HG02763 (cell line): Measurements from ENCODE around the gene LONP2.
"Not testable (repeated sequence)": the region's sequence is repeated elsewhere in the genome, so short reads cannot be mapped to it uniquely, and the experiment has no call there.

Experiments used
- ATAC-seq: cut with Tn5 transposase; IDR thresholded peaks from one replicate; pipeline ENCODE4 v1.9.1; 2021; ENCODE audit warnings: mild to moderate bottlenecking, moderate library complexity; ENCODE audit not compliant: unreplicated experiment

The LONP2 gene

DNA sequence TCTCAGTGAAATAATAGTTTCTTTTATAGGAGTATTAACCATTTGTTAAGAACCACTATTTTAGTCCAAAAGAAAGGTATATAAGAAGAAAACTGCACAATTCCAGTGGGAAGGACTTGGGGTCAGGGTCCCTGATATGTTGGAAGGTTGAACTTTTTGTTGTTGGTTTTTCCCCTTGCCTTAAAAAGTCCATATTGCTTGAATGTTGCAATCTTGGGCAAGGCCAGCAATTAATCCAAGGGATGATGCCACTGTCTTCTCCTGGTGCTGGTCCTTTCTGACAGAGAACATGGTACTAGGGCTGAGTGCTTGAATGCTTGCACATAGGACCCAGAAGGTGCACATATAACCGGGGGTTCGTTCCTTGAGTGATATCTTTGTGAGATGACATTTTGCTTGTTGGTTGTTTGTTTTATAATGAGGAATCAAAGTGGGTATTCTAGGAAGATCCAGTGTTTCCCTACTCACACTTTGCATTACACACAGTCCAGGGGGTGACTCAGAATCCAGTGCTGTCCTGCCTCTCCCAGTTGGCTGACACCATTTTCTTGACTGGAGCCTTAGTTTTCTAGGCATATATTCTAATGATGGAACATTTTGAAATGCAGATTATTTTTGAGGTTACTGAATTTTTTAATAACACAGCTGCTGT is 86.2 kb downstream of the LONP2 start:
- ATAC-seq: no peak

DNA sequence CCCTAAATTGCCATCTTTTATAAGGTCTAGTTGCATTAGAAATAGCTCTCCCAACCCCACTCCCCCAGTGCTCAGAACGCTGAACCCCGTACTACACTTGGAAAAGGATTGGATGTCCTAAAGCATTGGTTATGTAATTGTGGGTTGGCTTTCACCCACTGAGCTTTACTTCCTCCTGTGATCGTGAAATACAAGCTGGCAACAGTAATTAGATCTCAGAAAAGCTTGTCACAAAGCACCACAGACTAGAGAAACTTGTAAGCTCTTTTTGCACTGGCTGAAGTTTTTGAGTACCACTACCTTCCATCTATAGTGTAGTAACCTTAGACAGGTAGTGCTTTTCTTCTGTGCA is 86.7 kb downstream of the LONP2 start:
- no peak for ATAC-seq

DNA sequence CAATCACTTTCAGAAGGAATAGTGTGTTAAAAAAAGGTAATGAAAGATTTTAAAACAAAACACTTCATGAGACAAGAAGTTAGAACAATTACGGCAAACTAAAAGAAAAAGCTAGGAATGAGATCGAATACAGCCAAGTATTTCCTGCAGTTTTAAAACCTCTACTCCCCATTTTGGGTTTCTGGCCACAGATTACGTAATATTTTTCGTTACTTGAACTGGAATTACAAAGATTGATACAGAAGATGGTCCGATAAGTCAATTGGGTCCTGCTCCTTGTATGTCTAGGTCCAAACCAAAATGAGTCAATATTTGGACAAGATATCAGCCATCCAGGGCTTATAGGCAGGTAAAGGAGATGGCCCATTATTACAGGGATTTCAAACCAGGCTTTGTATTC is 88.9 kb downstream of the LONP2 start:
- ATAC-seq: no peak

DNA sequence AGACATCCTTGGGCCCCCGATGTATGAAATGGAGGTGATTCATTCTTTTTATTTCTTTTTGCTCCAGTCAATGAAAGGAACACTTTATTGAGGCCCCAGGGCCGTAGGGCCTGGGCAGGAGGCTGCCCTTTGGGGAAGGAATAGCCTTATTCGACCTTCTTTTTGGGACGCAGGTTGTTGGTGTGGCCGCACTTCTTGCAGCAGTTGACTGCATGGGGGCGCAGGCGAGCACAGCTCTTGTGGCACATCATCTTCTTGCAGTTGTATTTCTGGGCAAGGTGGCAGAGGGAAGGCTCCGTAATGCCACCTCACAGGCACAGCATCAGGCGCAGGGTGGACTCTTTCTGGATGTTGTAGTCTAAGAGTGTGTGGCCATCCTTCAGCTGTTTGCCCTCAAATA is 90.2 kb downstream of the LONP2 start:
- no peak for ATAC-seq

DNA sequence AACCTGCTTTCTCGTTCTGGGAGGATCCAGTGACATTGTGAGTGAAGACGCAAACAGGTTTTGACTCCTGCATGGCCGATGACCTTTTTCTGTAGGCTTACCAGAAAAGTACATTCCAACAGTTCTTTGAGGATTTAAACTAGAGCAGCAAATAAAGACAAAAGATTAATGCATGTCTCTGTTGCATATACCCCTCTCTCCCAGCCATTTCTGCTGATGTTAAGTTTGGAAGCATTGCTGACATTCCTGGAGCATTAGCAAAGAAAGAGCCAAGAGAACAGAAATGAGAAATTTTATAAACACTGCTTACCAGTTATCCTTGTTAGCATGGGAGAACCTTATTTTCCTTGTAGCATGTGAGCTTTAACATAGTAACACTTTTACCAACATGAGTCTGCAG is 91.9 kb downstream of the LONP2 start:
- ATAC-seq: no peak

DNA sequence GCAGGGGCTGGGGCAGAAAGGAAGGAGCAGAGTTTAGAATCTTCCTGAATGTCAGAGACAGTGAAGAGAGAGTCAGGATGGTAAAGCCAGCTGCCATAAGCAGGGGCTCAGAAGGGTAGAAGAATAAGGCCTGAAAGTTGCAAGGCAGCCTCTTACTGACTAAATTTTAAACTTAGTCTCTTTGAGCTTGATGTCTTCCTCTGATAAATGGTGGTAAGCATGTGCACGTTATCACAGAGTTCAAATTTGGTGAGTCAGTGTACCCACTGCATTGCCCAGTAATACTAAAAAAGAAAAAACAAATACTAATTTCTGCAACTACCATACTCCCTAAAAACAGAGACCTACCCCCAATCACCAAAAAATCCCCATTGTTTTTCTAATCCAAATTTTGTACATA is 96.0 kb downstream of the LONP2 start:
- no peak for ATAC-seq

DNA sequence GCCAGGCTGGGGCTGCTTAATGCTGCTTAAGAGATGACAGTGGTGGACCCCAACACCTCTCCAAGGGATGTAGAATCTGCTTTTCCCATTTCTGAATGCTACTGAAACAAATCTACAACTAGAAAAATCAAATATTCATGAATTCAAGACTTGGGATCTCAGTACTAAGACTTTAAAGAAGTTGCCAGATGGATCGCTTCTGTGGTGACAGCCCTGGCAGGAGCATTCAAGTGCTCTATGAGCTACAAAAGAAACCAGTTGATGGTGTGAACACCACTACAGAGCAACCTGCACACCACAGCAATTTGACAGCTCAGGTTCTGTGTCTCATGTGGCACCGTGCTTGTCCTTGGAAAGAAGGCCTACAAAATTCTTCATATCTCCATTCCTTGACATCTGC is 98.5 kb downstream of the LONP2 start:
- ATAC-seq: no peak

DNA sequence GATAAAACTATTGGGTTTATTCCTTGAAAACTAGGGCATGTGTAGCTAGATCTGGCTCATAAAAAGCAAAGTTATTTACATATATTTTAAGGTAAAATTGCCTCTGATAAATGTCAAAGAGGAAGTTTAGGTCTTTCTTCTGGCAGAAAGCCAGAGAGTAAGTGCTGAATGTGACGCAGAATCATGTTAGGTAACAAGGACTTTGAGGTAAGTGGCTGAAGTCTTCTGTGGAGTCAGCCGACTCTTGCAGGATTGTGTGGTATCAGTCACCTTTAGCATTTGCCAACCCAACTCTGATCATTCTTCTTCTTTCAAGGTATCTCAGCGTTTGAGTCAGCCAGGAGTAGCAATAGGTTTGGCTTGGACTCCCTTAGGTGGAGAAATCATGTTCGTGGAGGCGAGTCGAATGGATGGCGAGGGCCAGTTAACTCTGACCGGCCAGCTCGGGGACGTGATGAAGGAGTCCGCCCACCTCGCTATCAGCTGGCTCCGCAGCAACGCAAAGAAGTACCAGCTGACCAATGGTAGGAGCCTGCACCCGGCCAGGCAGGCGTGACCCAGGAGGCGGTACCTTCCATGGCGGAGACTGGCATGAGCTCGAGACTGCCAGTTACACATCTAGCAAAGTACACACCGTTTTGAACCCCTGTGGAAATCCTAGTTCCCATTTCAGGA is 103.2 kb downstream of the LONP2 start:
- no peak for ATAC-seq

DNA sequence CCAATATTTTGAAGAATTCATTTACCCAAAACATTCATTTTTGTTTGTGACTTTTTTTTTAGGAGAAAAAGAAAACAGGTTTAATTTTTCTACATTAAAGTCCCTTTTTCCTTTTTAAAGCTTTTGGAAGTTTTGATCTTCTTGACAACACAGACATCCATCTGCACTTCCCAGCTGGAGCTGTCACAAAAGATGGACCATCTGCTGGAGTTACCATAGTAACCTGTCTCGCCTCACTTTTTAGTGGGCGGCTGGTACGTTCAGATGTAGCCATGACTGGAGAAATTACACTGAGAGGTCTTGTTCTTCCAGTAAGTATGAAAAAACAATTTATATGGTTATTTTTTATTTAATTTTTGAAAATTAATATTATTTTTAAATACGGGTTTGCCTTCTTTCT is 103.9 kb downstream of the LONP2 start:
- ATAC-seq: no peak

DNA sequence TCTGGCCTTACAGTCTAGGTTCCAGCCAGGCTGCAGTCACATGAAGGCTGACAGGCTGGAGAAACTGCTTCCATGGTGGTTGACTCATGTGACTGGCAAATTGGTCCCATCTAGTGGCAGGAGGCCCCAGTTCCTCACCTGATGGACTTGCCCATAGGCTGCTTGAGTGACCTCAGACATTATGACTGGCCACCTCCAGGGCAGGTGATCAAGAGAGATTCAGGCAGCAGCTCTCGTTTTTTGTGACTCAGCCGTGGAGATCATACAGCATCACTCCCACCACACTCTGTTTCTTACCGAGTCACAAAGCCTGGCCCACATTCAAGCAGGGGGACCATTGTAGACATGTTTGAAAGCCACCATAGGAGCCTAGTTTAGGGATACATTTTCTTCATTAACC is 106.6 kb downstream of the LONP2 start:
- ATAC-seq: no peak

DNA sequence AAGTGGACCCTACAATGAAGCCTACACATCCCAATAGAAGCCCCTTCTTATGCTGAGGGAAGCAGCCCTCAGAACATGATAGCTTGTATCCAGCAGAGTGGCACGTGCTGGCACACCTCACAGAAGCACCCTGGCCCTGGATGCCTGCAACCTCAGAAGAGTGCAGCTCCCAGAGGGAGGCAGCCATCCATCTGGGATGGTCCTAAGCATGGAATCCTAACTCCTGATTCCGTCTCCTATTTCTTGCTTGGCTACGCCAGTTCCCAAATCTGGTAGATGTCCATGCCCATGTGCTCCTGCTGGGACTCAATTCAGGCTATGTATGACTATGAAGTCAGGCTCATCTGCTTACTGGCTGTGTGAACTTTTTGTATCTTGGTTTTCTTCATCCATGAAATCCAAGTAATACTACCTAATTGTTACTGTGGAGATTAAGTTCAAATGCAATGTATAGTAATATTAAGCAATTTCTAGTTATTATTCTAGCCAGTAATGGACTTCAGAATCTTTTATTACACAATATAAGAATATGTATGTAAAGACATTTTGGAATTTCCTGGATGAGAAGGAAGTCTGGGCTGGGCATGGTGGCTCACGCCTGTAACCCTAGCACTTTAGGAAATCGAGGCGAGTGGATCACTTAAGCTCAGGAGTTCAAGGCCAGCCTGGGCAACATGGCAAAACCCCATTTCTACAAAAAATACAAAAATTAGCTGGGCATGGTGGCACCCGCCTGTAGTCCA is 108.7 kb downstream of the LONP2 start:
- no peak for ATAC-seq

DNA sequence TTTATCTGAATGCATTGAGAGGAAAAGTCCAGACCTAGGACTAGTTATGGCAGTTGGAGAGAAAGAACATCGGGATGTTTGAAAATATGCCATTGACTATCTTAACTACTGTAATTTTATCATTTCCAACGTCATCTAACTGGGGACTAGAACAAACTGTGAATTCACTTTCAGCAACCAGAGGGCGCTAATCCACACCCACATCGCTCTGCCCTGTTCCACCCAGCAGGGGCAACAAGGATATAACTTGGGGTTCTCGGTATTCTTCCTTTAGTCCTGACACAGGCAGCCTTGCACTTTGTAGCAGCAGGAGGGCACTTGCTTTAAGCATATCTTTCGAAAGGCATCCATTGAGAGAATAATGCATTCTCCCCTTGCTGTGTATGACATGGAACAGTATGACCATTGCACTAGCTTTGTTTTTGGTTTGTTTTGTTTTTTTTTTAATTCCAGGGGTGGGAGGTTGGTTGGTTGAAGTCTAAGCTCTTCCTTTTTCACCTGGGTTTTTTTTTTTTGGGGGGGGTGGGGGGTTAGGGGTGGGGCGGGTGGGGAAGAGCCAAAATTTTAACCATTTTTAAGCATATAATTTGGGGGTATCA is 109.6 kb downstream of the LONP2 start:
- no peak for ATAC-seq

DNA sequence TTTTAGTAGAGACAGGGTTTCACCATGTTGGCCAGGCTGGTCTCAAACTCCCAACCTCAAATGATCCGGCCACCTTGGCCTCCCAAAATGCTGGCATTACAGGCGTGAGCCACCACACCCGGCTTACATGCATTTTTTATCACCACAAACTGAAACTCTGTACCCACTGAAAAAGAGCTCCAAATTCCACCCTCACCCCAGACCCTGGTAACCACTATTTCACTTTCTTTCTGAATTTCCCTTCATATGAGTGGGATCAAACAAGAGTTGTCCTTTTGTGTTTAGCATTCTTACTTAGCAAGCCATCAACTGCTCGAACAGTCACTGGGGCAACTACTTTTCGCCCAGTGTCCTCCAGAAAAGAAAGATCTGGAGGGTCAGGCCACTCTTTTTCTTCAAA is 110.3 kb downstream of the LONP2 start:
- ATAC-seq: not testable (repeated sequence)

DNA sequence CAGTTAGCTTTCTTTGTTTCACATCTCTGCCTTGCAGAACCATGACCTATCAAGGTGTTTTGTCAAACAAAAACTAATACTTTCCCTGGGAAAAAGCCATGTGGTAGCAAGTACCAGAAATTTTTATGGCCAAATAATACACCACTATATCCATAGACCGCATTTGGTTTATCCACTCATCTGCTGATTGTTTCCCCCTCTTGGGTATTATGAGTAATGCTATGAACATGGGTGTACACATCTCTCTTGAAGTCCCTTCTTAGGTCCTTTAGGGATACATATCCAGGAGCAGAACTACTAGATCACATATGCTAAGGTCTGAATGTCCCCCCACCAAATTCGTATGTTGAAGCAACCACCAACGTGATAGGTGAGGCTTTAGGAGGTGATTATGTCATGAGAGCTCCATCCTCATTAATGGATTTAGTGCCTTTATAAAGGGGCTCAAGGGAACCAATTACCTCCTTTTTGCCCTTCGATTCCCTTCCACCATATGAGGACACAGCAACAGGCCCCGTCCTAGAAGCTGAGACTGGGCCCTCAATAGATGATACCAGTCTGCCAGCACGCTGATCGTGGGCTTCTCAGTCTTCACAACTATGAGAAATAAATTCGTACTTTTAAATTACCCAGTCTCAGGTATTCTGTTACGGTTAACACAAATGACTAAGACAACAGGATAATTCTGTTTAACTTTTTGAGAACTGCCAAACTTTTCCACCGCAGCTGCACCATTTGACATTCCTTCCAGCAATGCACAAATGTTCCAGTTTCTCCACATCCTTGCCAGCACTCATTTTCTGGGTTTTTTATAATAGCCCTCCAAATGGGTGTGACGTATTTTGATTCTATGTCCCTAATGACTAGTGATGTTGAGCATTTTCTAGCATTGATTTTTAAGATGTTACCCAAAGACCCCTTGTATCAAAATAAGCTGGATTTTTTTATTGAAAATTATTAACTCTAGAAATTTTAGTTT is 111.1 kb downstream of the LONP2 start:
- no peak for ATAC-seq

DNA sequence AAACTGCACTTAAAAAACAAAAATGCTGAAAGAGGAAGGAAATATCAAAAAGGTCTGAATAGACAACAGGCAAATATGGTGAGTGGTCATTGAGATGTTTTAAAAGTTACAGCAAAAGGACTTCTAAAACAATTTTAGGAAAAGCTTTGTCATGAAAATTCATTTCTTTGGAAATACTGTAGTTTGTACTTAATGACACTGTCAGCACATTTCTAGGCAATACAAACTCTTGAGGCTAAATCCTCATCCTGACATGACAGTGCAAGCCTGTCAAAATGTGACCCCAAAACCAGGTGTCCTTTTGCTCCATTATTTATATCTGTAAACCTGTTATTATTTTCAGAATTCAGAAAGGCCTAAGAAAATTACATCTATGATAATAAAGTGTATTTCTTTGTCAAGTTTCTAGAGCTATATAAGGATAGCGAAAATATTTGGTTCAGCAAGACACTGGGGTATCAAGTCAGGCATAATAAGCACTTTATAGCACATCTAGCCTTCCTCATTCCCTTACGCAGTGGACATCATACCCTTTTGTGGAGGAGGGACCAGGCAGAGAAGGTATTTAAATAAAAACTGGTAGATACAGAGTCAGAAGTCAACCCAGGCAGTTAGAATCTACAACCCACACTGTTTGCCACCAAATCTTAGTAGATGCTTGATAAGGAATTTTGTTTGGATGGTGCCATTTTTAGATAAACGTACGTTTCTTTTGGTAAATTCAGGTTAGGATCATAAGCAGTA is 112.7 kb downstream of the LONP2 start:
- no peak for ATAC-seq

DNA sequence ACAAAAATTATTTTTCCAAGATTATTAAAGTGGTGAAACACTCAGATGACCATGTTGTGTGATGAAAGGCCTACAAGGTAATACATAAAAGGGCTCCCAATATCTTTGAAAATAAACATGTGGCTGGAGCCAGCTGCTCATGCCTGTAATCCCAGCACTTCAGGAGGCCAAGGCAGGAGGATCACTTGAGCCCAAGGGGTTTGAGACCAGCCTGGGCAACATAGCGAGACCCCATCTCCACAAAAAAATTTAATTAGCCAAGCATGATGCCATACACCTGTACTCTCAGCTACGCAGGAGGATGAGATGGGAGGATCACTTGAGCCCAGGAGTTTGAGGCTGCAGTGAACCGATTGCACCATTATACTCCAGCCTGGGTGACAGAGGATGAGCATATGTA is 114.3 kb downstream of the LONP2 start:
- no peak for ATAC-seq

DNA sequence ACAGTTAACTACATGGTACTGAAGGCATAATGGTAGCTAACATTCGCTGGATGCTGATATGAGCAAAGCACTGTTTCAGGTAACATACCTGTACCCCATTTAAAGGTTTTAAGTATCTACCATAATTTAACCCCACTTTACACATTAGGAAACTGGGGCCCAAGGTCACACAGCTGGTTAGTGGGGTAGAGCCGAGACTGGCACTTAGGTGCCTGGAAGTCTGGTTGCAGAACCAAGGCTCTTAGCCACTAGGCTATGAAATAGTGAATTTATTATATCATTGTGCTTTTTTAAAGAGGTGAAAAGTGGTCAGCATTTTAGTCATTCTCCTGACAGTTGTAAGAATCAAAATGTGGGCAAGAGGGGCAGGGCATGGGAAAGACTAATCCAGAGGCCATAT is 115.9 kb downstream of the LONP2 start:
- no peak for ATAC-seq

DNA sequence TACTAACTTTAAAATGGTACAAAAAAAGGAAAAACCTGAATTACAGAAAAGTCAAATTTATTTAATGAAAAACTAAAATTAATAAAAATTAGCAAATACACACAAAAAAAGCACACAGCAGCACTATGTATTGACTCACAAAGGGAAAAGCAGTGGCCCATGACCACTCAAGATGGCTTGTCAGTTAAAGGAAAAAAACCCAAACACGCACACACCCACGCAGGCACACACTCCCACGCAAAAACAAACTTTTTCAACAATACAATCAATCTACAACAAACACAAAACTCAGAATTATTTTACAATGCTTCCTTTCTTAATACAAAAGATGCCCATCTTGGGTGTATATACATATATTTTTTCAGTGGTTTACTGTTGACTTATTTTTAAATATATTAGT is 116.9 kb downstream of the LONP2 start:
- no peak for ATAC-seq

DNA sequence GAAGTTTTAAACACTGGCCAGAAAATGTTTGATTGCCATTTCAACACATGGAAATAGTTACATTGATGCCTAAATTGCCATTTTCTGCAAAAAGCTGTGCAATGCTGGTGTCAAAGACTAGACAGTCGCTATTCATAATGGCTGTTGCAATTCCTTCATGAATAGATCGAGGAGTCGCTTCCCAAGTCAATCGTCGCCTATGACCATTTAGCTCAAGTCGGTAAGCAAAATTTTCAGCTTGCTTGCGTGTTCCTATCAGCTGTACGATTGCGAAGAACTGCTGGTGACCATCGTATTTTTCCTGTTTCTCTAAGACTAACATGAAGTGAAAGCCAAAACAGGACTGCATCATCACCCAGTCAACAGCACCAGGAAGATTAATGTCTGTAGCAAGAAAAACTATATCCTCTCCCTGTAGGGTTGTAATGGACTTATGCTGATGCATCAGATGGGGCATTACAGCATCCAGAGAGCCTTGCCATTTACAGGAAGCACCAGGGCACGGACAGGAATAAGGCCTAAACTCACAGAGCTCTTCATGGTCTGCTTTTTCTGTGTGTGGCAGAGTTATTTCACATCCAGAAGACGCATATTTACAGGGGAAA is 117.5 kb downstream of the LONP2 start:
- no peak for ATAC-seq
